Stimulated activated CD8-positive, alpha-beta memory T cell treated with anti-CD3 and anti-CD28 coated beads, Interleukin-7, amount 100 ng/mL, for 24 hours (primary cell): ENCODE measurements around the gene MAT1A.
"Not testable (repeated sequence)": the region's sequence is repeated elsewhere in the genome, so short reads cannot be mapped to it uniquely, and the experiment has no call there.

Source experiments
- DNase-seq: peaks from one replicate; pipeline ENCODE4 v3.0.0-alpha.2; 2020; ENCODE audit warnings: low read depth

MAT1A gene

GRCh38 chr10:80289451-80290287 is at the start of gene MAT1A:
Gene MAT1A, minus strand, starts transcription at chr10:80289658. Its CDS starts 235 bp downstream, at chr10:80289423.
- DNase-seq = no peak

- no peak for DNase-seq
Measured at GRCh38 chr10:80333983-80334382, 44.5 kb upstream of the MAT1A start.

- no peak for DNase-seq
Measured at GRCh38 chr10:80324891-80325364, 35.5 kb upstream of the MAT1A start.

GRCh38 chr10:80324086-80324485 is 34.6 kb upstream of the MAT1A start:
- no peak for DNase-seq

GRCh38 chr10:80323311-80323710 is 33.9 kb upstream of the MAT1A start:
- no peak for DNase-seq

- no peak for DNase-seq
Measured at GRCh38 chr10:80322711-80323110, 33.3 kb upstream of the MAT1A start.

GRCh38 chr10:80322158-80322557 is 32.7 kb upstream of the MAT1A start:
- DNase-seq = no peak

GRCh38 chr10:80321183-80321582 is 31.7 kb upstream of the MAT1A start:
- no peak for DNase-seq

GRCh38 chr10:80320377-80320776 is 30.9 kb upstream of the MAT1A start:
- no peak for DNase-seq

- no peak for DNase-seq
Measured at GRCh38 chr10:80319725-80320290, 30.4 kb upstream of the MAT1A start.

- DNase-seq = no peak
Measured at GRCh38 chr10:80319318-80319717, 29.9 kb upstream of the MAT1A start.

- no peak for DNase-seq
Measured at GRCh38 chr10:80318742-80319141, 29.3 kb upstream of the MAT1A start.

- DNase-seq = no peak
Measured at GRCh38 chr10:80315391-80315790, 25.9 kb upstream of the MAT1A start.

- no peak for DNase-seq
Measured at GRCh38 chr10:80313523-80313922, 24.1 kb upstream of the MAT1A start.

- DNase-seq = not testable (repeated sequence)
Measured at GRCh38 chr10:80305989-80306388, 16.5 kb upstream of the MAT1A start.

GRCh38 chr10:80296942-80297341 is 7.5 kb upstream of the MAT1A start:
- DNase-seq = no peak

- no peak for DNase-seq
Measured at GRCh38 chr10:80292607-80293239, 3.3 kb upstream of the MAT1A start.

GRCh38 chr10:80290474-80291220 is 1.2 kb upstream of the MAT1A start:
- no peak for DNase-seq

- no peak for DNase-seq
Measured at GRCh38 chr10:80288849-80289248, 609 bp downstream of the MAT1A start.

GRCh38 chr10:80284522-80284921 is 4.9 kb downstream of the MAT1A start:
- no peak for DNase-seq

- no peak for DNase-seq
Measured at GRCh38 chr10:80283536-80284199, 5.8 kb downstream of the MAT1A start.

GRCh38 chr10:80283119-80283518 is 6.3 kb downstream of the MAT1A start:
- DNase-seq = no peak
